HepG2 (cell line): ENCODE measurements around the gene CORO1C. TPM values are rescaled to one million over a fixed set of nuclear protein-coding genes. Genes with fewer than 3 reads are reported as not detected.

Experiments
- ATAC-seq: fragments of 200-7000 bp; cut with Tn5 transposase; 3 replicates; pipeline ENCODE4 v1.9.1; 2020; ENCODE audit warnings: mild to moderate bottlenecking, moderate library complexity
- BruUV-seq: library from RNA; stranded (reverse); fragments of 400-500 nt; replicated peaks from 2 replicates; lab custom pipeline; 2021; lab: Mats Ljungman, UMichigan
- CTCF ChIA-PET: fragments of 300-600 bp; formaldehyde crosslinking; extraction: SDS; loops from one replicate; lab custom pipeline; 2021; ENCODE audit warnings: low total read pairs, inconsistent platforms, low intra/inter-chr PET ratio; lab: Yijun Ruan, JAX
- POLR2A ChIA-PET: fragments of 350-600 bp; sonication (Branson Sonifier 250); formaldehyde crosslinking; loops from one replicate; lab custom pipeline; 2020; ENCODE audit warnings: antibody characterized with exemption, inconsistent platforms; lab: Yijun Ruan, JAX
- DNase-seq: peaks from one replicate; pipeline ENCODE4 v3.0.0-alpha.2; 2015; ENCODE audit warnings: low spot score
- FAIRE-seq: peaks from 3 replicates; lab custom pipeline; 2011; peaks lifted over from hg19 to GRCh38; lab: Jason Lieb, UNC
- H2AFZ ChIP-seq: one replicate; pipeline ENCODE4 v1.6.1; 2011; ENCODE audit warnings: low read length, inconsistent platforms
- H3K27ac ChIP-seq: fragments of 300-600 bp; 3 replicates; pipeline ENCODE4 v1.8.0; 2011; ENCODE audit warnings: mixed run types, mild to moderate bottlenecking, mixed read lengths, low read length, inconsistent platforms; ENCODE audit not compliant: insufficient read depth; ENCODE audit errors: extremely low read length
- H3K27me3 ChIP-seq, 2 experiments: fragments of 200-600 bp in 1 of 2; 2 replicates in 1 of 2; 3 replicates in 1 of 2; pipeline versions ENCODE4 v1.6.0 to v1.8.0; 2011; ENCODE audit warnings: low read length in 2 of 2, mild to moderate bottlenecking in 2 of 2, moderate library complexity in 2 of 2, inconsistent platforms in 1 of 2; ENCODE audit not compliant: insufficient read depth in 2 of 2, control insufficient read depth in 1 of 2
- H3K36me3 ChIP-seq, 2 experiments: fragments of 200-600 bp in 1 of 2; replicated peaks in 1 of 2; 2 replicates in 1 of 2; 3 replicates in 1 of 2; pipeline versions ENCODE4 v1.5.1 to v1.8.0; 2011; ENCODE audit warnings: low read length in 2 of 2, inconsistent platforms in 1 of 2; ENCODE audit not compliant: insufficient read depth in 2 of 2, control insufficient read depth in 1 of 2
- H3K4me1 ChIP-seq: 2 replicates; pipeline ENCODE4 v1.5.1; 2012; ENCODE audit warnings: low read length, inconsistent platforms; ENCODE audit not compliant: insufficient read depth
- H3K4me2 ChIP-seq: 2 replicates; pipeline ENCODE4 v1.6.0; 2011; ENCODE audit warnings: low read depth, low read length, inconsistent platforms
- H3K4me3 ChIP-seq, 3 experiments: fragments of 200-600 bp in 1 of 3; sonication (generic), shearing (Covaris generic) in 1 of 3; replicated peaks in 1 of 3; 2 replicates each; pipeline ENCODE4 v1.5.1; 2011 to 2016; ENCODE audit warnings: low read length in 3 of 3, inconsistent platforms in 2 of 3, low read depth in 2 of 3, mild to moderate bottlenecking in 2 of 3, control low read depth in 1 of 3, mixed read lengths in 1 of 3; ENCODE audit not compliant: insufficient read depth in 1 of 3
- H3K79me2 ChIP-seq: one replicate; pipeline ENCODE4 v1.6.1; 2011; ENCODE audit warnings: low read length, inconsistent platforms; ENCODE audit not compliant: insufficient read depth
- H3K9ac ChIP-seq: 2 replicates; pipeline ENCODE4 v1.6.0; 2011; ENCODE audit warnings: mild to moderate bottlenecking, low read depth, low read length, inconsistent platforms; ENCODE audit not compliant: insufficient read depth
- H3K9me3 ChIP-seq: 2 replicates; pipeline ENCODE4 v1.5.1; 2012; ENCODE audit warnings: mild to moderate bottlenecking, low read length
- H4K20me1 ChIP-seq: 2 replicates; pipeline ENCODE4 v1.6.0; 2011; ENCODE audit warnings: inconsistent platforms, mild to moderate bottlenecking, low read length, moderate library complexity; ENCODE audit not compliant: insufficient read depth
- MED8 ChIP-seq: sonication (generic); formaldehyde crosslinking; IDR thresholded peaks from 2 replicates; pipeline ENCODE4 v1.8.1; 2023; ENCODE audit warnings: mild to moderate bottlenecking, missing genetic modification reagents; ENCODE audit not compliant: insufficient replicate concordance
- NFATC3 ChIP-seq: sonication (generic); formaldehyde crosslinking; IDR thresholded peaks from 2 replicates; pipeline ENCODE4 v1.5.1; 2020; ENCODE audit warnings: mild to moderate bottlenecking, missing genetic modification reagents
- PCBP1 ChIP-seq: fragments of 200-400 bp; formaldehyde crosslinking; IDR thresholded peaks from 2 replicates; pipeline ENCODE4 v1.6.1; 2017; ENCODE audit warnings: mild to moderate bottlenecking, low read depth, low read length, borderline replicate concordance
- STAG1 ChIP-seq: sonication (generic); formaldehyde crosslinking; IDR thresholded peaks from 2 replicates; pipeline ENCODE4 v1.4.0; 2020; ENCODE audit warnings: missing genetic modification reagents
- STAT5B ChIP-seq: sonication (generic); formaldehyde crosslinking; IDR thresholded peaks from 2 replicates; pipeline ENCODE4 v1.4.0; 2020; ENCODE audit warnings: missing genetic modification reagents
- THAP8 ChIP-seq: sonication (generic); formaldehyde crosslinking; IDR thresholded peaks from 2 replicates; pipeline ENCODE4 v1.5.1; 2020; ENCODE audit warnings: missing genetic modification reagents, mild to moderate bottlenecking, borderline replicate concordance
- U2AF2 ChIP-seq: fragments of 200-400 bp; formaldehyde crosslinking; IDR thresholded peaks from 2 replicates; pipeline ENCODE4 v1.6.1; 2017; ENCODE audit warnings: low read depth, mild to moderate bottlenecking, low read length
- ZFP1 ChIP-seq: IDR thresholded peaks from 2 replicates; pipeline ENCODE4 v1.6.1; 2016
- ZFP36 ChIP-seq: fragments of 150-350 bp; IDR thresholded peaks from 2 replicates; pipeline ENCODE4 v1.6.1; 2018; ENCODE audit warnings: borderline replicate concordance, low read length, low read depth; ENCODE audit not compliant: partially characterized antibody
- ZNF33A ChIP-seq: sonication (generic); formaldehyde crosslinking; IDR thresholded peaks from 2 replicates; pipeline ENCODE4 v1.5.1; 2020; ENCODE audit warnings: missing genetic modification reagents, mild to moderate bottlenecking, moderate library complexity, borderline replicate concordance
- ZNF362 ChIP-seq: sonication (generic); formaldehyde crosslinking; IDR thresholded peaks from 2 replicates; pipeline ENCODE4 v1.4.0; 2020; ENCODE audit warnings: missing genetic modification reagents, mild to moderate bottlenecking, borderline replicate concordance
- ZNF512B ChIP-seq: sonication (generic); formaldehyde crosslinking; IDR thresholded peaks from 2 replicates; pipeline ENCODE4 v1.5.1; 2020; ENCODE audit warnings: missing genetic modification reagents, mild to moderate bottlenecking, borderline replicate concordance
- ZNF567 ChIP-seq: sonication (generic); formaldehyde crosslinking; IDR thresholded peaks from 2 replicates; pipeline ENCODE4 v1.8.1; 2023; ENCODE audit warnings: mild to moderate bottlenecking, missing genetic modification reagents, borderline replicate concordance
- ZNF7 ChIP-seq: IDR thresholded peaks from 2 replicates; pipeline ENCODE4 v1.6.1; 2016; ENCODE audit warnings: missing biosample characterization, missing genetic modification reagents
- WGBS: methylation state at CpG from one replicate; pipeline ENCODE4 v1.1.6; 2017; ENCODE audit warnings: low lambda C conversion rate; 5-methylcytosine and 5-hydroxymethylcytosine counted together
- in situ Hi-C: cut with HindIII; loops from 2 replicates; pipeline ENCODE4 v1.10.0; 2017; ENCODE audit warnings: low pct_unique_long_range_greater_than_20kb; ENCODE audit not compliant: extremely low pct_ligation_motif_present
- intact Hi-C: fragments of 100-400 bp; cut with micrococcal nuclease; formaldehyde crosslinking; loops from one replicate; pipeline ENCODE4 v1.10.0; 2022; ENCODE audit not compliant: unreplicated experiment
- polyA plus RNA-seq, 8 experiments: library from polyadenylated mRNA; depleted of rRNA in 3 of 8; stranded (reverse) in 7 of 8; unstranded in 1 of 8; fragments of >200 nt; fragmentation: Illumina TruSeq in 4 of 8; extraction: Trizol in 4 of 8; gene quantifications; 2 replicates each; pipeline versions ENCODE4 v1.2.1 to v1.2.3, GENCODE V29; 2011 to 2016; ENCODE audit warnings: low read depth in 4 of 8, missing spikeins in 1 of 8, mixed read lengths in 1 of 8; ENCODE audit not compliant: insufficient read depth in 1 of 8
- total RNA-seq, 5 experiments: library from RNA; depleted of rRNA; stranded (reverse); fragments of >200 nt; fragmentation: Illumina TruSeq; extraction: Trizol; gene quantifications; 2 replicates each; pipeline ENCODE4 v1.2.3, GENCODE V29; 2016; ENCODE audit warnings: low read depth in 1 of 5
- TF ChIP-seq, protein P1 (sequence below): sonication (generic); formaldehyde crosslinking; IDR thresholded peaks from 2 replicates; pipeline ENCODE4 v1.5.1; 2020; ENCODE audit warnings: missing genetic modification reagents, mild to moderate bottlenecking, borderline replicate concordance
- TF ChIP-seq, protein P2 (sequence below): sonication (generic); formaldehyde crosslinking; IDR thresholded peaks from 2 replicates; pipeline ENCODE4 v1.5.0; 2020; ENCODE audit warnings: missing genetic modification reagents, mild to moderate bottlenecking, borderline replicate concordance

CORO1C gene
- total and polyA plus RNA-seq, 2 of the 13 experiments (the other 11 are each of a cell fraction or from before 2014, with no cell fraction given): 73.7 to 131 TPM

- POLR2A ChIA-PET: interaction anchor here (1.2 kb wide), 1 partner anchor 18 kb away, joined by 3 read pairs; no protein-coding TSS in a partner anchor
- TF ChIP-seq ZFP36: no peak
- no peak for TF ChIP-seq U2AF2
- TF ChIP-seq, protein P1, sequence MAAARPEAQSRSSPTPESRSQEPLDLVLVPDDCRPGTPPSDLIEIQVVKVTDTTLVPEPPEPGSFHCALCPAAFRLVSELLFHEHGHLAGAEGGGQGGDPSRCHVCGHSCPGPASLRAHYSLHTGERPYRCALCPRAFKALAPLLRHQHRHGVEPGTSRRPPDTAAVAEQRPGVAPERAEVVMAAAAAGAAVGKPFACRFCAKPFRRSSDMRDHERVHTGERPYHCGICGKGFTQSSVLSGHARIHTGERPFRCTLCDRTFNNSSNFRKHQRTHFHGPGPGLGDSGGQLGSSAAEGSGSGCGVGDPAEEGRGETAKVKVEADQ (CRISPR knock-in tag): no peak
- TF ChIP-seq ZNF362 (CRISPR knock-in tag): no peak
- no peak for TF ChIP-seq STAT5B
- TF ChIP-seq PCBP1: no peak
- TF ChIP-seq ZNF567 (CRISPR knock-in tag): no peak
- TF ChIP-seq STAG1 (CRISPR knock-in tag): no peak
- no peak for TF ChIP-seq NFATC3 (CRISPR knock-in tag)
- TF ChIP-seq ZNF512B (CRISPR knock-in tag): no peak
- TF ChIP-seq, protein P2, sequence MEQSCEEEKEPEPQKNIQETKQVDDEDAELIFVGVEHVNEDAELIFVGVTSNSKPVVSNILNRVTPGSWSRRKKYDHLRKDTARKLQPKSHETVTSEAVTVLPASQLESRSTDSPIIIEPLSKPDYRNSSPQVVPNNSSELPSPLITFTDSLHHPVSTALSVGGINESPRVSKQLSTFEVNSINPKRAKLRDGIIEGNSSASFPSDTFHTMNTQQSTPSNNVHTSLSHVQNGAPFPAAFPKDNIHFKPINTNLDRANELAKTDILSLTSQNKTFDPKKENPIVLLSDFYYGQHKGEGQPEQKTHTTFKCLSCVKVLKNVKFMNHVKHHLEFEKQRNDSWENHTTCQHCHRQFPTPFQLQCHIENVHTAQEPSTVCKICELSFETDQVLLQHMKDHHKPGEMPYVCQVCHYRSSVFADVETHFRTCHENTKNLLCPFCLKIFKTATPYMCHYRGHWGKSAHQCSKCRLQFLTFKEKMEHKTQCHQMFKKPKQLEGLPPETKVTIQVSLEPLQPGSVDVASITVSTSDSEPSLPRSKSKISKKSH (CRISPR knock-in tag): no peak
- no peak for TF ChIP-seq ZNF33A (CRISPR knock-in tag)
- TF ChIP-seq ZFP1: no peak
- no peak for TF ChIP-seq ZNF7 (CRISPR knock-in tag)
- TF ChIP-seq THAP8 (CRISPR knock-in tag): no peak
- TF ChIP-seq MED8 (CRISPR knock-in tag): no peak
Measured at GRCh38 chr12:108712925-108713203, 18.5 kb downstream of the CORO1C start.

More at GRCh38 chr12:108712925-108713203, 18.5 kb downstream of the CORO1C start:
- FAIRE-seq (no peak), DNase-seq (no peak), ATAC-seq (no peak)
- Histone ChIP-seq H3K79me2 (peaks cover 91% of the 10 kb centered on the region), H3K36me3 (peaks cover 1 to 13% of the 10 kb centered on the region in 2 experiments; a peak in 3 of 5 replicates), H2AFZ (no peak overlapping the region), H3K4me3 (no peak overlapping the region), H3K4me2 (no peak overlapping the region), H3K4me1 (peaks cover 5% of the 10 kb centered on the region; the same call in 1 of the 2 replicates), H3K9me3 (no peaks in the 10 kb centered on the region), H3K27ac (no peak overlapping the region), H3K27me3 (no peaks in the 10 kb centered on the region), H3K9ac (no peak overlapping the region), H4K20me1 (peaks cover 20% of the 10 kb centered on the region; the same call in 1 of the 2 replicates)
- CTCF ChIA-PET: no interaction called here
- WGBS: 94% methylated on average over 2 of the region's 2 CpGs
- BruUV-seq: no TSS peak
- in situ Hi-C loops (no loop called here), intact Hi-C loops (no loop called here)
